HUES48 (cell line): ENCODE results near the gene GALNTL6.
A peak's percentile ranks its signal among the peaks of the same experiment; 100 is the strongest.

Experiments
- H3K27ac ChIP-seq: one replicate; pipeline ENCODE4 v1.7.0; 2013; ENCODE audit warnings: low read depth, low read length, inconsistent platforms
- H3K27me3 ChIP-seq: 2 replicates; pipeline ENCODE4 v1.6.1; 2013; ENCODE audit warnings: mild to moderate bottlenecking, low read length; ENCODE audit not compliant: control insufficient read depth, insufficient read depth
- H3K36me3 ChIP-seq: 2 replicates; pipeline ENCODE4 v1.6.1; 2013; ENCODE audit warnings: low read length; ENCODE audit not compliant: control insufficient read depth, insufficient read depth
- H3K4me1 ChIP-seq: 2 replicates; pipeline ENCODE4 v1.6.1; 2013; ENCODE audit warnings: mild to moderate bottlenecking, low read length; ENCODE audit not compliant: control insufficient read depth, insufficient read depth
- H3K4me3 ChIP-seq: 2 replicates; pipeline ENCODE4 v1.5.1; 2013; ENCODE audit warnings: mild to moderate bottlenecking, low read depth, low read length
- H3K9ac ChIP-seq: 2 replicates; pipeline ENCODE4 v1.6.1; 2013; ENCODE audit warnings: mild to moderate bottlenecking, low read depth, low read length, moderate library complexity
- H3K9me3 ChIP-seq: 2 replicates; pipeline ENCODE4 v1.6.1; 2013; ENCODE audit warnings: low read length; ENCODE audit not compliant: control insufficient read depth, insufficient read depth

GALNTL6 gene

GRCh38 chr4:171812665-171813525 lies at the start of gene GALNTL6:
TSS of gene GALNTL6 (plus strand) at chr4:171813404.
- Histone ChIP-seq H3K9ac (no peak within 1 kb of the TSS), H3K4me3 (peak within 1 kb of the TSS; percentile 77), H3K27me3 (peaks cover 54% of the 10 kb centered on the region)

GRCh38 chr4:171765514-171765913 lies 47.7 kb upstream of the GALNTL6 start:
- Histone ChIP-seq H3K4me3 (no peak overlapping the region), H3K36me3 (no peaks in the 10 kb centered on the region), H3K27me3 (no peaks in the 10 kb centered on the region), H3K27ac (no peak overlapping the region), H3K9me3 (no peaks in the 10 kb centered on the region), H3K9ac (no peak overlapping the region), H3K4me1 (no peaks in the 10 kb centered on the region)

More at GRCh38 chr4:171812665-171813525, at the start of gene GALNTL6:
- Histone ChIP-seq H3K4me1 (peaks cover 12% of the 10 kb centered on the region; the same call in 1 of the 2 replicates), H3K9me3 (no peaks in the 10 kb centered on the region), H3K36me3 (no peaks in the 10 kb centered on the region), H3K27ac (no peak within 1 kb of the TSS)

GRCh38 chr4:171774642-171775190 lies 38.5 kb upstream of the GALNTL6 start:
- Histone ChIP-seq H3K27ac (no peak overlapping the region), H3K9me3 (no peaks in the 10 kb centered on the region; the same call in 1 of the 2 replicates), H3K36me3 (no peaks in the 10 kb centered on the region), H3K4me1 (no peaks in the 10 kb centered on the region), H3K27me3 (no peaks in the 10 kb centered on the region), H3K9ac (no peak overlapping the region), H3K4me3 (no peak overlapping the region)

GRCh38 chr4:171779301-171779700 lies 33.9 kb upstream of the GALNTL6 start:
- H3K27ac ChIP-seq, result no peak overlapping the region

GRCh38 chr4:171785388-171785787 lies 27.8 kb upstream of the GALNTL6 start:
- Histone ChIP-seq H3K27me3 (no peaks in the 10 kb centered on the region), H3K4me1 (no peaks in the 10 kb centered on the region), H3K27ac (no peak overlapping the region), H3K9me3 (peaks cover 10% of the 10 kb centered on the region; the same call in 1 of the 2 replicates), H3K4me3 (no peak overlapping the region), H3K9ac (no peak overlapping the region), H3K36me3 (no peaks in the 10 kb centered on the region)

More at GRCh38 chr4:171779301-171779700, 33.9 kb upstream of the GALNTL6 start:
- Histone ChIP-seq H3K9me3 (peaks cover 10% of the 10 kb centered on the region; the same call in 1 of the 2 replicates), H3K36me3 (no peaks in the 10 kb centered on the region), H3K27me3 (no peaks in the 10 kb centered on the region), H3K9ac (no peak overlapping the region), H3K4me1 (no peaks in the 10 kb centered on the region), H3K4me3 (no peak overlapping the region)

- Histone ChIP-seq H3K4me1 (no peaks in the 10 kb centered on the region), H3K9me3 (no peaks in the 10 kb centered on the region), H3K27me3 (no peaks in the 10 kb centered on the region), H3K27ac (no peak overlapping the region), H3K36me3 (no peaks in the 10 kb centered on the region), H3K9ac (no peak overlapping the region), H3K4me3 (no peak overlapping the region)
These were observed 19.5 kb upstream of the GALNTL6 start for GRCh38 chr4:171793723-171794122.

- H3K4me3 ChIP-seq, result no peak overlapping the region
- H3K27ac ChIP-seq, result no peak overlapping the region
- no peak overlapping the region for H3K9ac ChIP-seq
- no peaks in the 10 kb centered on the region for H3K27me3 ChIP-seq
- H3K4me1 ChIP-seq, result no peaks in the 10 kb centered on the region
- H3K36me3 ChIP-seq, result no peaks in the 10 kb centered on the region
- no peaks in the 10 kb centered on the region for H3K9me3 ChIP-seq
These were observed 18.7 kb upstream of the GALNTL6 start for GRCh38 chr4:171794528-171794927.

- Histone ChIP-seq H3K27ac (no peak overlapping the region), H3K4me1 (peaks cover 12% of the 10 kb centered on the region; the same call in 1 of the 2 replicates), H3K9ac (no peak overlapping the region), H3K9me3 (no peaks in the 10 kb centered on the region), H3K36me3 (no peaks in the 10 kb centered on the region), H3K27me3 (peaks cover 39% of the 10 kb centered on the region), H3K4me3 (no peak overlapping the region)
These were observed 3.4 kb upstream of the GALNTL6 start for GRCh38 chr4:171809854-171810253.

- H3K27me3 ChIP-seq, result peaks cover 54% of the 10 kb centered on the region
- no peaks in the 10 kb centered on the region for H3K9me3 ChIP-seq
- no peaks in the 10 kb centered on the region for H3K36me3 ChIP-seq
- H3K27ac ChIP-seq, result no peak overlapping the region
- H3K9ac ChIP-seq, result no peak overlapping the region
- peaks cover 12% of the 10 kb centered on the region; the same call in 1 of the 2 replicates for H3K4me1 ChIP-seq
- H3K4me3 ChIP-seq, result peak overlapping the region; percentile 77
These were observed 905 bp upstream of the GALNTL6 start for GRCh38 chr4:171812333-171812664.

GRCh38 chr4:171813526-171814250 lies 484 bp downstream of the GALNTL6 start:
- peaks cover 12% of the 10 kb centered on the region; the same call in 1 of the 2 replicates for H3K4me1 ChIP-seq
- H3K27me3 ChIP-seq, result peaks cover 54% of the 10 kb centered on the region
- no peaks in the 10 kb centered on the region for H3K36me3 ChIP-seq
- peak overlapping the region; percentile 77 for H3K4me3 ChIP-seq
- H3K9me3 ChIP-seq, result no peaks in the 10 kb centered on the region
- H3K9ac ChIP-seq, result no peak overlapping the region
- no peak overlapping the region for H3K27ac ChIP-seq
